MM.1S (cell line): Measurements from ENCODE around the gene SLIT3.

Experiments used
- DNase-seq: peaks from one replicate; pipeline ENCODE4 v3.0.0-alpha.2; 2015
- H2AFZ ChIP-seq: fragments of 300-600 bp; sonication (generic); 2 replicates; pipeline ENCODE4 v1.6.0; 2016; ENCODE audit warnings: antibody characterized with exemption, low read length
- H3F3A ChIP-seq: fragments of 300-600 bp; sonication (generic); 2 replicates; pipeline ENCODE4 v1.6.1; 2016; ENCODE audit warnings: mild to moderate bottlenecking, antibody characterized with exemption, low read length, moderate library complexity, mixed read lengths; ENCODE audit not compliant: insufficient read depth
- H3K27ac ChIP-seq: fragments of 300-600 bp; sonication (generic); 2 replicates; pipeline ENCODE4 v1.5.1; 2016; ENCODE audit warnings: mild to moderate bottlenecking, low read length
- H3K27me3 ChIP-seq: fragments of 300-600 bp; sonication (generic); replicated peaks from 2 replicates; pipeline ENCODE4 v1.6.0; 2016; ENCODE audit warnings: low read length; ENCODE audit not compliant: insufficient read depth
- H3K36me3 ChIP-seq: fragments of 300-600 bp; sonication (generic); replicated peaks from 2 replicates; pipeline ENCODE4 v1.6.1; 2016; ENCODE audit warnings: mild to moderate bottlenecking, low read length, mixed read lengths; ENCODE audit not compliant: insufficient read depth
- H3K4me1 ChIP-seq: fragments of 300-600 bp; sonication (generic); 2 replicates; pipeline ENCODE4 v1.6.1; 2016; ENCODE audit warnings: low read length, mixed read lengths
- H3K4me2 ChIP-seq: fragments of 300-600 bp; sonication (generic); 2 replicates; pipeline ENCODE4 v1.6.0; 2016; ENCODE audit warnings: low read depth, low read length
- H3K4me3 ChIP-seq: fragments of 300-600 bp; sonication (generic); 2 replicates; pipeline ENCODE4 v1.5.1; 2016; ENCODE audit warnings: low read length, mixed read lengths
- H3K79me2 ChIP-seq: fragments of 300-600 bp; sonication (generic); 2 replicates; pipeline ENCODE4 v1.6.1; 2016; ENCODE audit warnings: mixed run types, low read length, mixed read lengths
- H3K9ac ChIP-seq: fragments of 300-600 bp; sonication (generic); 2 replicates; pipeline ENCODE4 v1.6.1; 2016; ENCODE audit warnings: low read length, mixed read lengths
- H3K9me2 ChIP-seq: fragments of 300-600 bp; sonication (generic); replicated peaks from 2 replicates; pipeline ENCODE4 v1.6.1; 2016; ENCODE audit warnings: mild to moderate bottlenecking, low read length, mixed read lengths; ENCODE audit not compliant: insufficient read depth
- H3K9me3 ChIP-seq: fragments of 300-600 bp; sonication (generic); replicated peaks from 2 replicates; pipeline ENCODE4 v1.6.1; 2016; ENCODE audit warnings: mild to moderate bottlenecking, low read length, mixed read lengths; ENCODE audit not compliant: insufficient read depth
- H4K20me1 ChIP-seq: fragments of 300-600 bp; sonication (generic); 2 replicates; pipeline ENCODE4 v1.6.1; 2016; ENCODE audit warnings: mild to moderate bottlenecking, low read length, moderate library complexity, mixed read lengths; ENCODE audit not compliant: insufficient read depth
- EZH2 ChIP-seq: fragments of 300-600 bp; sonication (generic); optimal IDR thresholded peaks from 2 replicates; pipeline ENCODE3; 2017; ENCODE audit warnings: low read depth, mild to moderate bottlenecking, antibody characterized with exemption, low read length, mixed read lengths
- EZH2phosphoT487 ChIP-seq: fragments of 300-600 bp; sonication (generic); IDR thresholded peaks from 2 replicates; pipeline ENCODE4 v1.6.1; 2018; ENCODE audit warnings: antibody characterized with exemption, low read length
- TF ChIP-seq, protein P1 (sequence below): fragments of 300-600 bp; sonication (generic); IDR thresholded peaks from 2 replicates; pipeline ENCODE4 v1.5.1; 2016; ENCODE audit warnings: antibody characterized with exemption, low read length, mixed read lengths

SLIT3 gene

DNA sequence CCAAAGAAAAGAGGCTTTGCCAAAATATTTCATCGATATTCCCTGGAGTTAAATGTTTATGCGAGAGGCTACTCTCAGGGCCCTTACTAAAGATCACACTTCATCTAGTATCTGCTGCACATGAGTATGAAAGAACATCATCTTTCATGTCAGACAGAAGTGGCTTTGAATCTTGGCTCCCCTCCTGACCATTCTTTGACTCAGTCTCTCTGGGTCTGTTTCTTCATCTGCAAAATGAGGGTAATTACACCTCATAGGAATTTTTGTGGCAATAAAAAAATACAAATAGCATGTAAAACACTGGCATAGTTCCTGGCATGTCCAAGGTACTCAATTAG is 58.1 kb downstream of the SLIT3 start:
- DNase-seq = no peak
- no peak overlapping the region for H3K9ac ChIP-seq
- H3K36me3 ChIP-seq = no peaks in the 10 kb centered on the region
- H2AFZ ChIP-seq = no peak overlapping the region
- H3K4me1 ChIP-seq = no peaks in the 10 kb centered on the region
- H3K9me3 ChIP-seq = no peaks in the 10 kb centered on the region
- no peaks in the 10 kb centered on the region for H4K20me1 ChIP-seq
- TF ChIP-seq EZH2phosphoT487 = no peak
- TF ChIP-seq, protein P1, sequence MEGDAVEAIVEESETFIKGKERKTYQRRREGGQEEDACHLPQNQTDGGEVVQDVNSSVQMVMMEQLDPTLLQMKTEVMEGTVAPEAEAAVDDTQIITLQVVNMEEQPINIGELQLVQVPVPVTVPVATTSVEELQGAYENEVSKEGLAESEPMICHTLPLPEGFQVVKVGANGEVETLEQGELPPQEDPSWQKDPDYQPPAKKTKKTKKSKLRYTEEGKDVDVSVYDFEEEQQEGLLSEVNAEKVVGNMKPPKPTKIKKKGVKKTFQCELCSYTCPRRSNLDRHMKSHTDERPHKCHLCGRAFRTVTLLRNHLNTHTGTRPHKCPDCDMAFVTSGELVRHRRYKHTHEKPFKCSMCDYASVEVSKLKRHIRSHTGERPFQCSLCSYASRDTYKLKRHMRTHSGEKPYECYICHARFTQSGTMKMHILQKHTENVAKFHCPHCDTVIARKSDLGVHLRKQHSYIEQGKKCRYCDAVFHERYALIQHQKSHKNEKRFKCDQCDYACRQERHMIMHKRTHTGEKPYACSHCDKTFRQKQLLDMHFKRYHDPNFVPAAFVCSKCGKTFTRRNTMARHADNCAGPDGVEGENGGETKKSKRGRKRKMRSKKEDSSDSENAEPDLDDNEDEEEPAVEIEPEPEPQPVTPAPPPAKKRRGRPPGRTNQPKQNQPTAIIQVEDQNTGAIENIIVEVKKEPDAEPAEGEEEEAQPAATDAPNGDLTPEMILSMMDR = no peak
- TF ChIP-seq EZH2 = no peak
- H3K4me3 ChIP-seq = no peak overlapping the region
- no peaks in the 10 kb centered on the region for H3K79me2 ChIP-seq
- no peak overlapping the region for H3K4me2 ChIP-seq
- no peaks in the 10 kb centered on the region for H3K27me3 ChIP-seq
- no peaks in the 10 kb centered on the region for H3F3A ChIP-seq
- H3K27ac ChIP-seq = no peak overlapping the region
- no peaks in the 10 kb centered on the region for H3K9me2 ChIP-seq

DNA sequence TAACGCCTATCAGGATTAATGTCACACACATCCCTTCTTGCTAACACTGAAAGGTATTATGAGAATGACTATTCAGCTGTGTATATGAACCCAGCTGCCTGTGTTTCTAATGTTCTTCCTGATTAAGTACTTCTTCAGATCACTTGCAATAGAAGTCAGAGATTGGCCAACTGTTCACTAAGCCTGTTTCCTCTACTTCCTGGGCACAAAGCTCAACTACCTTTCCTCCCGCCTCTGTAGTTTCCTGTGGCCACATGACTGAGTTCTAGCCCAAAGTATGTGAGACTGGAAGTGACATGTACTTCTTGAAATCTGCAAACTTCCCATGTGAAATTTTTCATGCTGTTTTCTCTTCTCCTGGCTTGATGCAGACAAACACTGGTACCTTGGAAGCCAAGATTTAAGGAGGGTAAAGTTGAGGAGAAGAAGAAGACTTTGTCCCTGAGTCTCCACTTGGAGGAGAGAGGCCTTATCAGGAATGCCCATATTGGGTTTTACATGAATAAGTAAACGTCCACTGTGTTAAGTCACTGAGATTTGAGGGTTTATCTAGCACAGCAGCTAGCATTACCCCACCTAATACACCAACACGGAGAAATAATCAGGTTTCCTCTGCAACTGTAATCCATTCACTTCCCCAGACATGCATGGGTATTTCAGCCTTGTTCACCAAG is 58.6 kb downstream of the SLIT3 start:
- no peak for DNase-seq
- H3K9me3 ChIP-seq = no peaks in the 10 kb centered on the region
- no peak for TF ChIP-seq EZH2
- TF ChIP-seq EZH2phosphoT487 = no peak
- TF ChIP-seq, protein P1 = no peak
- no peaks in the 10 kb centered on the region for H3F3A ChIP-seq
- H3K9ac ChIP-seq = no peak overlapping the region
- H3K36me3 ChIP-seq = no peaks in the 10 kb centered on the region
- no peaks in the 10 kb centered on the region for H3K9me2 ChIP-seq
- no peak overlapping the region for H3K27ac ChIP-seq
- no peak overlapping the region for H2AFZ ChIP-seq
- H3K27me3 ChIP-seq = no peaks in the 10 kb centered on the region
- H3K4me2 ChIP-seq = no peak overlapping the region
- no peaks in the 10 kb centered on the region for H4K20me1 ChIP-seq
- no peaks in the 10 kb centered on the region for H3K4me1 ChIP-seq
- H3K4me3 ChIP-seq = no peak overlapping the region
- H3K79me2 ChIP-seq = no peaks in the 10 kb centered on the region

DNA sequence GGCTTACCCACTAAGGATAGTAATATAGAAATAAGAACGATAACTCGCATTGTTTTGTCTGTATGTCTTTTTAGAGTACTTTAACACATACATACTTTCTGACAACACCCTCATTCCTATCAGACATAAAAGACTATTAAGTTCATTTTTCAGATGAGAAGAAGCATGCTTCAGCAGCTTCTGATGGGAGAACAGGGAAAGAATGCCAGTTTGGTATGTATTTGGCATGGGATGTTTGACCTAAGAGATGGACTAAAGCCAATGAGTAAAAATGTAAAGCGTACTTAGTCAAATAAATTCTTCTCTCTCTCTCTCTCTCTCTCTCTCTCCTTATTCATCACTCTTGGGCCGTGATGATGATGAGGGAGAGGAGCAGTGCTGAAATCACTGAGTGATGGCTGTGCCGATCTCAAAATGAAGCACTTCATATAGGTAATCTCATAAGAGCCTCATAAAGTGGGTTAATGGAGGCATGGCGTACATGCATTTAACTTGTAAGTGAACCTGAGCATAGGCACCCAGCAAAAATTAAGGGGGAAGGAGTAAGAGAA is 71.5 kb downstream of the SLIT3 start:
- no peaks in the 10 kb centered on the region for H3K9me3 ChIP-seq
- H3K27me3 ChIP-seq = no peaks in the 10 kb centered on the region
- H3K79me2 ChIP-seq = no peaks in the 10 kb centered on the region
- H2AFZ ChIP-seq = no peak overlapping the region
- H3K4me2 ChIP-seq = no peak overlapping the region
- H3K4me3 ChIP-seq = no peak overlapping the region
- H3K9me2 ChIP-seq = no peaks in the 10 kb centered on the region
- H4K20me1 ChIP-seq = no peaks in the 10 kb centered on the region
- H3F3A ChIP-seq = no peaks in the 10 kb centered on the region
- H3K27ac ChIP-seq = no peak overlapping the region
- H3K9ac ChIP-seq = no peak overlapping the region
- no peaks in the 10 kb centered on the region for H3K4me1 ChIP-seq
- no peaks in the 10 kb centered on the region for H3K36me3 ChIP-seq
- TF ChIP-seq EZH2phosphoT487 = no peak
- TF ChIP-seq EZH2 = no peak
- TF ChIP-seq, protein P1 = no peak
- no peak for DNase-seq
